GM19240 (cell line): ENCODE measurements around the gene AHRR.

ENCODE experiments used
- DNase-seq: peaks from one replicate; pipeline ENCODE4 v3.0.0; 2011; ENCODE audit warnings: low spot score; ENCODE audit not compliant: insufficient read length

The AHRR gene

DNA sequence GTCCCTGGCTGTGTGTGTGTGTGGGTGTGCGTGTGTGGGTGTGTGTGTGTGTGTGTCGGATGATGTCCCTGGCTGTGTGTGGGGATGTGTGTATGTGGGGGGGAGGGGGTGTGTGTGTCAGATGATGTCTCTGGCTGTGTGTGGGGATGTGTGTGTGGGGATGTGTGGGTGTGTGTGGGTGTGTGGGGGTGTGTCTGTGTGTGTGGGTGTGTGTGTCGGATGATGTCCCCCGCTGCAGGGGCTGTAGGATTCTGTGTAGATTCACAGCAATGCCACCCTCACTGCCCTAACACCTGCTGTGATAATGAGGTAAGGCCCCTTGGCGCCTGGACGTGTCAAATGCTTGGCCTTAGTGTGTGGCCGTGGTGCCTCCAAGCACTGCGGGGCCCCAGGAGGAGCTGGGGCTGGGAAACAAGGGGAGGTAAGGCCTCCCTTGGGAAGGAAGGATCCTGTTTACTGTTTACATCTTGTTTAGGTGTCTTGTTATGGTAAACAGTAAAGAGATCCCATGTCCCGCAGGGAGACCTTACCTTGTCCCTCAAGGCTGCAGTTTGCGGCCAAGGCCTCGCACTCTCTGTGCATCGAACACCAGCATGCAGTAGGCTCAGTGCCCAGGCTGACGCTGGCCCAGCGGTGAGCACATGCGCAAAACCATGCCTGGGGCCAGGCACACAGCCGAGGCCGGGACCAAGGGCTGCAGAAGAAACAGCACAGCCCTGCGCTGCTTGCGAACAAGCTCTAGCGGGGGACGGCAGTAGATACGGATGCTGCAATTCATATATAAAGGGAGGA, 24.1 kb downstream of the AHRR start:
- no peak for DNase-seq

- no peak for DNase-seq
These were observed 24.9 kb downstream of the AHRR start for GRCh38 chr5:346229-346935.

- DNase-seq: no peak
These were observed 26.3 kb downstream of the AHRR start for GRCh38 chr5:347712-348284.

GRCh38 chr5:348726-349125, 27.2 kb downstream of the AHRR start:
- no peak for DNase-seq

DNA sequence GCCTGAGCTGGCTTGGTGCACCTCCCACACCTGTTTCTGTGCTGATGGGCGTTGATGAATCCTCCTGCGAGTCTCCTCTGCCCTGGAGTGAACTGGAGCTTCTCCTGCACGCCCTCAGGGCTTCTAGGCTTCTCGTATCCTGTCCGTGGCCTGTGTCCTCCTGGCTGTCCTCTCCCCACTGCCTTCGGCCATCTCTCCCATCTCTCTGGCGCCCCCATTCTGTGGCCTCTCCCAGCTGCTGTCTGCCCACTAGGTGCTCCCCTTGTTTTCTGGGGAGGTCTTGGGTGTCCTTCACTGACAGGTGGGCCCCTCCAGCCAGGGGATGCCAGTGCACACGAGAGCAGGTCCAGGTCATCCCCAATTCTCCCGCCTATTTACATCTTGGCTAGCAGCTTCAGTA, 28.8 kb downstream of the AHRR start:
- no peak for DNase-seq

- no peak for DNase-seq
These were observed 29.8 kb downstream of the AHRR start for GRCh38 chr5:351084-351920.

- DNase-seq: no peak
These were observed 30.4 kb downstream of the AHRR start for GRCh38 chr5:351921-352245.

DNA sequence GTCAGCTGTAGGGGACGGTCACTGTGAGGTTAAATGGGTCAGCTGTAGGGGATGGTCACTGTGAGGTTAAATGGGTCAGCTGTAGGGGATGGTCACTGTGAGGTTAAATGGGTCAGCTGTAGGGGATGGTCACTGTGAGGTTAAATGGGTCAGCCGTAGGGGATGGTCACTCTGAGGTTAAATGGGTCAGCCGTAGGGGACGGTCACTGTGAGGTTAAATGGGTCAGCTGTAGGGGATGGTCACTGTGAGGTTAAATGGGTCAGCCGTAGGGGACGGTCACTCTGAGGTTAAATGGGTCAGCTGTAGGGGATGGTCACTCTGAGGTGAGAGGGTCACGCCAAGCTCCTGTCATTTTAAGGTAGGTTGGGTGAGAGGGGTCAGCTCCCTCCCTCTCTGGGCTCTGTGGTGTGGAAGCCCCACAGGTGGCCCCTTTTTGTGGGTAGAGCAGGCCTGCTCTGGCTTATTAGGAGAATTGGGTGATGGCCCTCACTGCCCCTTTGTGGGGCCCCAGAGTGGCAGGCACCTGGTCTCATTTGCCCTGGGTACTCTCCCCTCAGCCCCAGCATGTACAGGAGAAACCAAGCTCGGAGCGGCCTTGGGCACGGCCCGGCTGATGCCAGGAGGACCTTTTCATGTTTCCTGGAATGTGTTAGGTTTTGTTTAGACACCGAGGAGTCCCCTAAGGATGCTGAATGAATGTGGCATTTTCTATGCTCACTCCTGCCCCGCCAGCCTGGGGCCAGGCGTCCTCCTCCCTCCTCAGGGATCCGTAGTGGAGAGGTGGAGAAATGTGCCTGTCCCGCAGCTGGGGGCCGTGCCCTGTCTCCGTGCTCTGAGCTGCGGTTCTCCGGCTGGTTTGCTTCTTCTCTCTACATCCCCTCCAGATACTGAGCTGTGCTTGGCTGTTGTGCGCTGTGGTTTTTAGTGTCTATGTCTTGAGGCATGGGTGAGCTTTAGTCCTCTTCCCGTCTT, 31.4 kb downstream of the AHRR start:
- DNase-seq: no peak

DNA sequence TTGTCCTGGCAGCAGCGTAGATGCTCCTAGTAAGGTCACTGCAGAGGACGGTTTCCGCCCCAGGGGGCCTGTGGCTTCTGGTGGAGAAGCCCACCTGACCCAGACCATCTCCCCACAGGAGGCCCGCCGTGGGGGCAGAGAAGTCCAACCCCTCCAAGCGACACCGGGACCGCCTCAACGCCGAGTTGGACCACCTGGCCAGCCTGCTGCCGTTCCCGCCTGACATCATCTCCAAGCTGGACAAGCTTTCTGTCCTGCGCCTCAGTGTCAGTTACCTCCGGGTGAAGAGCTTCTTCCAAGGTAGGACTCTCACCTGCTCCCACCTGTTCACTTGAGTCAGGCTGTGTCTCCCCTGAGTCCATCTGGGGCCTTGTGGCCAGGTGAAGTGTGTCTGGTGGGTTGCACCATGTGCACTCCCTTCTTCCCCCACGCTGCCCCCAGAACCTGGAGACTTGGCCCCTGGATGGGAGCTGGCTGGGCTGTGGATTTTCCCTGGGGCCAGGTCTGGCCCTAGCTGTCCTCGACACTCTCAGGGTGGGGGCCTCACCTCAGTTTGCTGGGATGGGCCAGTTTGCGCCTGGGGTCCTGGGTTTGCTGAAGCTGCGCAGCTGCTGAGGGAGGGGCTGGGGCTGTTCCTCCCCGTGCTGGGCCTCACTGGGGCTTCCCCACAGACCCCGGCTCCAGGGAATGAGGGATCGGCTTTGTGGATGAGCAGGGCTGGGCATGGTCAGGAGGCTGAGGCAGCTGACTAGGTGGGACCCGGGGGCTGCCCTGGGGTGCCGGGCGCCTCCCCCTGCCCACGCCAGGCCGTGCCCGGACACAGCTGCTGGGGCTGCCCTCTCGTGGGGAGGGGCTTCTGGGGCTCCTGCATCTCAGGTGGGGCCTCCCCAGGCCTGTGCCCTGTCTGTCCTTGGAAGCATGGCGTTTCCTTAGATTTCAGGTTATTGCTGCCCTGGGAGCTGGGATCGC, 32.4 kb downstream of the AHRR start:
- no peak for DNase-seq

GRCh38 chr5:354581-355378, 33.3 kb downstream of the AHRR start:
- no peak for DNase-seq

DNA sequence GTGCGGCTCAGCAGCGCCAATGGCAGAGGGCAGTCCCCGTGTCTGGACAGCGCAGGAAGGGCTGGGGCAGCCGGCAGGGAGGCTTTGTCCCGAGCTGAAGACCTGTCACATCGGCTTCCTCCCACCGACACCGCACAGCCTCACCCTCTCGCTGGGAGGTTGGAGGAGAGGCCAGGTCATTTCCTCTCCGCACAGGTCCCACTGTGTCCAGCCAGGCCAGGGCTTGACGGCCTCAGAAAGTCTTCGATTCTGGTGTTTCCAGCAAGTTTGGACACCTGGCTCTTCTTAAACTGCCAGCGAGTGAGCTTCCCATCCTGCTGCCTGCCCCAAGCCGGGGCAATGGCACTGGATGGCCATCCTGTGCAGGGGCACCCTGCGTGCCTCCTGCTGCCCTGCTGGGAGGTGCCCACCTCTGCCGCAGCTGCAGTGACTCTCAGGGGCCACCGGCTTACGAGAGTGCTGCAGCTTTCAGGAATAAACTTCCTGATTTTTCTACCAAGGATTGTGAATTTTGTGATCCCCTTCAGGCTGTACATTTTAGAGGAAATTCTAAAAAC, 33.9 kb downstream of the AHRR start:
- no peak for DNase-seq

DNA sequence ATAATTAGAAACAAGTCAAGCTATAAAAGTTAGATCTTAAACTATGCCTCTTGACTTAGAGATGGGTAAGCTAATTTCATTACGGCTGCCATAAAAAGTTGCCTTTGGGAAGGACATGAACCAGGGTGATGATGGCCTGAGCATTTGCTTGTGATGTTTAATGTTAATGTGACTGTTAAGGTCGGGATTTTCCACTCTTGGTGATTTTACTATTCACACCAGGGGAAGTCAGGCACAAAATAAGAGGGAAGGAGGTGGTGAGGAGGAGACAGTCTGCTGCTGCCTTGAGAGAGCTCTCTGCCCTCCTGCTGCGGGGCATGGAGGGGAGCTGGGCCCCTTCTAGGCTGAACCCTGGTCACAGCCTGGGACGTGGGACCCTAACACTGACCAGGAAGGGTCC, 34.4 kb downstream of the AHRR start:
- no peak for DNase-seq

DNA sequence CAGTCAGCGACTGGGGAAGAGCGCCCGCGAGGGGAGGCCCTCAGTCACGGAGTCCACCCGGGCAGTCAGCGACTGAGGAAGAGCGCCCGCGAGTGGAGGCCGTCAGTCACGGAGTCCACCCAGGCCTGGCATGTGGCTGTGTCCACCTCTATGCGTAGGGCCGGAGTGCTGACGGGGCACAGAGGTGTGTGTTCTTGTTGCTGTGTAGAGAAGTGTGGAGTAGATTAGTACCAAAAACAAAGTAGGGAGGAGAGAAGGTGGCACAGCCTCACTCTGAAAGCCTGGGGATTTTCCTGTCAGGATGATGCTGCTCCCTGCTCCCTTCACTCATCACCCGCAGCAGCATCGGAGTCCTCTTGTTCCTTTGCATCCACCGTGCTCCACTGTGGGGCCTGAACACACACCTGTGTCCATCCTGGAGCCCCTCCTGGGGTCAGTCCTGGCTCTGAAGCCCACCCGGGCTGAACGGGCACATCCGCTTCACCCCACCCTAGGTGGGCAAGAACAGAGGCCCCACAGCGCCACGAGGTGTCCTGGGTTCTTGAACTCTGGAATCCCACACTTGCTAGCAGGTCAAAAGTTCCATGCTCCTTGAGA, 37.9 kb downstream of the AHRR start:
- no peak for DNase-seq

DNA sequence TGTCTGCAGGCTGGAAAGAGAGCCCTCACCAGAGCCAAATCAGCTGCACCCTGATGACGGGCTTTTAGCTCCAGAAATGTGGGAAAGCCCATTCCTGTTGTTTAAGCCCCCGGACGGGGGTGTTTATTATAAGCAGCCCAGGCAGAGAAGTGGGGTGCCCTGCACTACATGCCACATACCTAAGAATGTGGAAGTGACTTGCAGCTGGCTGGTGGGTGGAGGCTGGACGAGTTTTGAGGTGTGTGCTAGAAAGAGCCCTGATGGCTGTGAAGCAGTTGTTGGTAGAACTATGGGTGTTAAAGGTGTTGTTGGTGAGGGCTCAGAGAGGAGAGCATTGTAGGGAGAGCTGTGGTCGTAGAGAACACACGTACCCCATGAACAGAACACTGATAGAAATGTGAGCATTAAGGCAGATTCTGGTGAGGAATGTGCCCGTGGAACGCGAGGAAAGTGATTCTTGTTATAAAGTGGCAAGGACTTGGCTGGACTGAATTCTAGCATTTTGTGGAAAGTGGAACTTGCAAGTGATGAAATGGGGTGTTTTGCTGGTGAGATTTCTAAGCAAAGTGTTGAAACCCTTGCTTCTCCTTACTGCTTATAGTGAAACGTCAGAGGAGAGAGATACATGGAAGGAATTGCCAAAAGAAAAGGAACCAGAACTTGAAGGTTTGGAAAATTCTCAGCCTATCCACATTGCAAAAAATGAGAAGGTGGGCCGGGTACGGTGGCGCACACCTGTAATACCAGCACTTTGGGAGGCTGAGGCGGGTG, 38.9 kb downstream of the AHRR start:
- no peak for DNase-seq

GRCh38 chr5:362189-362588, 40.7 kb downstream of the AHRR start:
- no peak for DNase-seq

GRCh38 chr5:362978-363765, 41.7 kb downstream of the AHRR start:
- no peak for DNase-seq
